Measurements from ENCODE around the gene BRAF. TPM values are rescaled to one million over a fixed set of nuclear protein-coding genes. Genes with fewer than 3 reads are reported as not detected.

The BRAF gene
- total and polyA plus RNA-seq, 2 of the 8 experiments (the other 6 are each of a cell fraction or from before 2014, with no cell fraction given) = 11.4 to 32.6 TPM

DNA sequence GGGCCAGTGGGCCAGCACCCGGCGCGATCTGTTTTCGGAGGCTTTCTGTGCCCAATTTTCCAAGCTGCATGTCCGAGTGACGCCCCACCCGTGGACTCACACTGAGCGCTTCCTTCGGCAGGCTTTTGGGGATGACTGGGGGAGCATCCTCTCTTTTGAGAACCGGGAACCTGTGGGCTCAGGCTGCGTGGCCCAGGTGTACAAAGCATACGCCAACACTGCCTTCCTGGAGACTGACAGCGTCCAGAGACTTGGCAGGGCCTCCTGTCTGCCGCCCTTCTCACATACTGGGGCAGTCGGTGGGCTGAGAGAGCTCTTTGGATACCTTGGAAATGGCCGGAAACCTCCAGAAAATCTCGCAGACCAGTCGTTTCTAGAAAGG lies 251.0 kb downstream of the BRAF start (continued):
- TF ChIP-seq, protein P1, sequence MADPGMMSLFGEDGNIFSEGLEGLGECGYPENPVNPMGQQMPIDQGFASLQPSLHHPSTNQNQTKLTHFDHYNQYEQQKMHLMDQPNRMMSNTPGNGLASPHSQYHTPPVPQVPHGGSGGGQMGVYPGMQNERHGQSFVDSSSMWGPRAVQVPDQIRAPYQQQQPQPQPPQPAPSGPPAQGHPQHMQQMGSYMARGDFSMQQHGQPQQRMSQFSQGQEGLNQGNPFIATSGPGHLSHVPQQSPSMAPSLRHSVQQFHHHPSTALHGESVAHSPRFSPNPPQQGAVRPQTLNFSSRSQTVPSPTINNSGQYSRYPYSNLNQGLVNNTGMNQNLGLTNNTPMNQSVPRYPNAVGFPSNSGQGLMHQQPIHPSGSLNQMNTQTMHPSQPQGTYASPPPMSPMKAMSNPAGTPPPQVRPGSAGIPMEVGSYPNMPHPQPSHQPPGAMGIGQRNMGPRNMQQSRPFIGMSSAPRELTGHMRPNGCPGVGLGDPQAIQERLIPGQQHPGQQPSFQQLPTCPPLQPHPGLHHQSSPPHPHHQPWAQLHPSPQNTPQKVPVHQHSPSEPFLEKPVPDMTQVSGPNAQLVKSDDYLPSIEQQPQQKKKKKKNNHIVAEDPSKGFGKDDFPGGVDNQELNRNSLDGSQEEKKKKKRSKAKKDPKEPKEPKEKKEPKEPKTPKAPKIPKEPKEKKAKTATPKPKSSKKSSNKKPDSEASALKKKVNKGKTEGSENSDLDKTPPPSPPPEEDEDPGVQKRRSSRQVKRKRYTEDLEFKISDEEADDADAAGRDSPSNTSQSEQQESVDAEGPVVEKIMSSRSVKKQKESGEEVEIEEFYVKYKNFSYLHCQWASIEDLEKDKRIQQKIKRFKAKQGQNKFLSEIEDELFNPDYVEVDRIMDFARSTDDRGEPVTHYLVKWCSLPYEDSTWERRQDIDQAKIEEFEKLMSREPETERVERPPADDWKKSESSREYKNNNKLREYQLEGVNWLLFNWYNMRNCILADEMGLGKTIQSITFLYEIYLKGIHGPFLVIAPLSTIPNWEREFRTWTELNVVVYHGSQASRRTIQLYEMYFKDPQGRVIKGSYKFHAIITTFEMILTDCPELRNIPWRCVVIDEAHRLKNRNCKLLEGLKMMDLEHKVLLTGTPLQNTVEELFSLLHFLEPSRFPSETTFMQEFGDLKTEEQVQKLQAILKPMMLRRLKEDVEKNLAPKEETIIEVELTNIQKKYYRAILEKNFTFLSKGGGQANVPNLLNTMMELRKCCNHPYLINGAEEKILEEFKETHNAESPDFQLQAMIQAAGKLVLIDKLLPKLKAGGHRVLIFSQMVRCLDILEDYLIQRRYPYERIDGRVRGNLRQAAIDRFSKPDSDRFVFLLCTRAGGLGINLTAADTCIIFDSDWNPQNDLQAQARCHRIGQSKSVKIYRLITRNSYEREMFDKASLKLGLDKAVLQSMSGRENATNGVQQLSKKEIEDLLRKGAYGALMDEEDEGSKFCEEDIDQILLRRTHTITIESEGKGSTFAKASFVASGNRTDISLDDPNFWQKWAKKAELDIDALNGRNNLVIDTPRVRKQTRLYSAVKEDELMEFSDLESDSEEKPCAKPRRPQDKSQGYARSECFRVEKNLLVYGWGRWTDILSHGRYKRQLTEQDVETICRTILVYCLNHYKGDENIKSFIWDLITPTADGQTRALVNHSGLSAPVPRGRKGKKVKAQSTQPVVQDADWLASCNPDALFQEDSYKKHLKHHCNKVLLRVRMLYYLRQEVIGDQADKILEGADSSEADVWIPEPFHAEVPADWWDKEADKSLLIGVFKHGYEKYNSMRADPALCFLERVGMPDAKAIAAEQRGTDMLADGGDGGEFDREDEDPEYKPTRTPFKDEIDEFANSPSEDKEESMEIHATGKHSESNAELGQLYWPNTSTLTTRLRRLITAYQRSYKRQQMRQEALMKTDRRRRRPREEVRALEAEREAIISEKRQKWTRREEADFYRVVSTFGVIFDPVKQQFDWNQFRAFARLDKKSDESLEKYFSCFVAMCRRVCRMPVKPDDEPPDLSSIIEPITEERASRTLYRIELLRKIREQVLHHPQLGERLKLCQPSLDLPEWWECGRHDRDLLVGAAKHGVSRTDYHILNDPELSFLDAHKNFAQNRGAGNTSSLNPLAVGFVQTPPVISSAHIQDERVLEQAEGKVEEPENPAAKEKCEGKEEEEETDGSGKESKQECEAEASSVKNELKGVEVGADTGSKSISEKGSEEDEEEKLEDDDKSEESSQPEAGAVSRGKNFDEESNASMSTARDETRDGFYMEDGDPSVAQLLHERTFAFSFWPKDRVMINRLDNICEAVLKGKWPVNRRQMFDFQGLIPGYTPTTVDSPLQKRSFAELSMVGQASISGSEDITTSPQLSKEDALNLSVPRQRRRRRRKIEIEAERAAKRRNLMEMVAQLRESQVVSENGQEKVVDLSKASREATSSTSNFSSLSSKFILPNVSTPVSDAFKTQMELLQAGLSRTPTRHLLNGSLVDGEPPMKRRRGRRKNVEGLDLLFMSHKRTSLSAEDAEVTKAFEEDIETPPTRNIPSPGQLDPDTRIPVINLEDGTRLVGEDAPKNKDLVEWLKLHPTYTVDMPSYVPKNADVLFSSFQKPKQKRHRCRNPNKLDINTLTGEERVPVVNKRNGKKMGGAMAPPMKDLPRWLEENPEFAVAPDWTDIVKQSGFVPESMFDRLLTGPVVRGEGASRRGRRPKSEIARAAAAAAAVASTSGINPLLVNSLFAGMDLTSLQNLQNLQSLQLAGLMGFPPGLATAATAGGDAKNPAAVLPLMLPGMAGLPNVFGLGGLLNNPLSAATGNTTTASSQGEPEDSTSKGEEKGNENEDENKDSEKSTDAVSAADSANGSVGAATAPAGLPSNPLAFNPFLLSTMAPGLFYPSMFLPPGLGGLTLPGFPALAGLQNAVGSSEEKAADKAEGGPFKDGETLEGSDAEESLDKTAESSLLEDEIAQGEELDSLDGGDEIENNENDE (IDR thresholded peaks at IDR 0.05; ENCODE audit: insufficient replicate concordance, low read length) = no peak
- TF ChIP-seq KDM4A (IDR thresholded peaks at IDR 0.05; ENCODE audit: low read depth, low read length, severe bottlenecking) (no peak), EGR1 (IDR thresholded peaks at IDR 0.05; ENCODE audit: borderline replicate concordance, low read depth, low read length) (no peak), TCF12 (IDR thresholded peaks at IDR 0.05; ENCODE audit: low read depth, low read length) (no peak)
